Activated naive CD8-positive, alpha-beta T cell (primary cell): ENCODE measurements around the gene PCBP4.

Experiments used
- H3K27ac Mint-ChIP-seq: one replicate; pipeline ENCODE4 v1.8.0; 2021; ENCODE audit warnings: mixed read lengths
- H3K27me3 Mint-ChIP-seq: one replicate; pipeline ENCODE4 v1.8.0; 2021; ENCODE audit warnings: mixed read lengths
- H3K36me3 Mint-ChIP-seq: one replicate; pipeline ENCODE4 v1.8.0; 2021; ENCODE audit warnings: mixed read lengths
- H3K4me1 Mint-ChIP-seq: one replicate; pipeline ENCODE4 v1.8.0; 2021; ENCODE audit warnings: low read depth, mixed read lengths
- H3K4me3 Mint-ChIP-seq: one replicate; pipeline ENCODE4 v1.8.0; 2021; ENCODE audit warnings: mild to moderate bottlenecking, mixed read lengths
- H3K9me3 Mint-ChIP-seq: one replicate; pipeline ENCODE4 v1.8.0; 2021; ENCODE audit warnings: low read depth, mixed read lengths

The PCBP4 gene

DNA sequence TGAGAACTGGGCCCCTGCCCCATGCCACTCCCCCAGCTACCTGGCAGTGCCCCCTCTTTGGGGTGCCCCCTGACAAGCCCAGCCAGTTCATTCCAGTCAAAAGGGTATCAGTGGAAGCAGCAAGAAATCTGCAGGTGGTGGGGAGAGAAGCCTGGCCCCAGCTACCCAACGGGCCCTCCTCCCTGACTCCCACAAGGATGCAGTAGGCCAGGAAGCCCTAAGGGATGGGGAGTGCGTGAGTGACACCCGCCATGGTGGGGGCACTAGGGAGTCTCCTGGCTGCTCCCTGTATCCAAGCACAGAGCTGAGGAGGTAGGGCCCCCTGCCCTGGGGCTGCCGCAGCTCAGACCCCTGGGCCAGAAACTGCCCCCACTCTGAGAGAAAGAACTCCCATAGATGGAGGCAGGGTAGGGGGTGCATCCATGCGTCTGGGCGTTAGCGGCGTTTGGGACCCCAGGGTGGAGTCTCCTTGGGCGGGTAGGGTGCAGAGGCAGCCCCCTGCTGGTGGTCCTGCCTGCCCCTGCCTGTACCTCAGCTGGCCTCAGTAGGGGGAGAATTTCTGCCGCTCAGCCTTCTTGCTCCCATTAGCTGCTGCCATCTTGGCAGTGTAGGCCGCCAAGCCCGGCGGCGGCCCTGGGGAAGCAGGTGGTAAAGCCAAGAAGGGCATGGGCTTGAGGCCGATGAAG, 9.6 kb downstream of the PCBP4 start:
- H3K4me1 Mint-ChIP-seq, result peaks cover 6% of the 10 kb centered on the region
- no peak overlapping the region for H3K4me3 Mint-ChIP-seq
- H3K9me3 Mint-ChIP-seq, result no peaks in the 10 kb centered on the region
- peaks cover 6% of the 10 kb centered on the region for H3K27me3 Mint-ChIP-seq
- no peak overlapping the region for H3K27ac Mint-ChIP-seq
- peaks cover 3% of the 10 kb centered on the region for H3K36me3 Mint-ChIP-seq

DNA sequence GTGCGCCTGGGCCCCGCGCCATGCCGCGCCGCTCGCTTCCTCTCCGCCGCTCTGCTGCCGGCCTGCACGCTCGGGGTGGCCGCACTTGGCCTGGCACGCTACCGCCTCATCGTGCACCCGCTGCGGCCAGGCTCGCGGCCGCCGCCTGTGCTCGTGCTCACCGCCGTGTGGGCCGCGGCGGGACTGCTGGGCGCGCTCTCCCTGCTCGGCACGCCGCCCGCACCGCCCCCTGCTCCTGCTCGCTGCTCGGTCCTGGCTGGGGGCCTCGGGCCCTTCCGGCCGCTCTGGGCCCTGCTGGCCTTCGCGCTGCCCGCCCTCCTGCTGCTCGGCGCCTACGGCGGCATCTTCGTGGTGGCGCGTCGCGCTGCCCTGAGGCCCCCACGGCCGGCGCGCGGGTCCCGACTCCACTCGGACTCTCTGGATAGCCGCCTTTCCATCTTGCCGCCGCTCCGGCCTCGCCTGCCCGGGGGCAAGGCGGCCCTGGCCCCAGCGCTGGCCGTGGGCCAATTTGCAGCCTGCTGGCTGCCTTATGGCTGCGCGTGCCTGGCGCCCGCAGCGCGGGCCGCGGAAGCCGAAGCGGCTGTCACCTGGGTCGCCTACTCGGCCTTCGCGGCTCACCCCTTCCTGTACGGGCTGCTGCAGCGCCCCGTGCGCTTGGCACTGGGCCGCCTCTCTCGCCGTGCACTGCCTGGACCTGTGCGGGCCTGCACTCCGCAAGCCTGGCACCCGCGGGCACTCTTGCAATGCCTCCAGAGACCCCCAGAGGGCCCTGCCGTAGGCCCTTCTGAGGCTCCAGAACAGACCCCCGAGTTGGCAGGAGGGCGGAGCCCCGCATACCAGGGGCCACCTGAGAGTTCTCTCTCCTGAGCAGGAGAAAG, 11.1 kb downstream of the PCBP4 start:
- H3K4me3 Mint-ChIP-seq, result no peak overlapping the region
- no peaks in the 10 kb centered on the region for H3K9me3 Mint-ChIP-seq
- H3K36me3 Mint-ChIP-seq, result peaks cover 3% of the 10 kb centered on the region
- H3K27ac Mint-ChIP-seq, result no peak overlapping the region
- peaks cover 6% of the 10 kb centered on the region for H3K27me3 Mint-ChIP-seq
- peaks cover 6% of the 10 kb centered on the region for H3K4me1 Mint-ChIP-seq

DNA sequence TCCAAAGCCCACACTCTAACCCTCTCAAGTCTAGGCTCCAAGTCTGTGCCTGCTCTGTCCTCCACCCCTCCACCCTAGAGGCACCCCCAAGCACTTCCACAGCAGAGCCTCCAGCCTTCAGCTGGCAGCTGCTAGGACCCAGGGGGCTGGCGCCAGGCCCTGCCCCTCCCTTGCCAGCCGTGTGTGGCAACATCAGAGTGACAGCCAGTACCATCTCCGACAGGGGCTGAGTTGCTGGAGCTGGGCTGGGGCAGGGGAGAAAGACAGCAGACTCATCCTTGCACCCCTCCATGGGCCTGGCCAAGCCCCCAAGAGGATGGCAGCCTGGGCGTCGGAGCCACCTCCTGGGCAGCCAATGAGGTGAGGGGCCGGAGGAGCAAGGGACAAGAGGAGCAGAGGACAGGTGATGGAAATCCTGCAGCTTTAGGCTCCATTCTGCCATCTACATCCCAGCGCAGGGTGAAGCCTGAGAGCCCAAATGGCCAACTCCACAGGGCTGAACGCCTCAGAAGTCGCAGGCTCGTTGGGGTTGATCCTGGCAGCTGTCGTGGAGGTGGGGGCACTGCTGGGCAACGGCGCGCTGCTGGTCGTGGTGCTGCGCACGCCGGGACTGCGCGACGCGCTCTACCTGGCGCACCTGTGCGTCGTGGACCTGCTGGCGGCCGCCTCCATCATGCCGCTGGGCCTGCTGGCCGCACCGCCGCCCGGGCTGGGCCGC, 11.9 kb downstream of the PCBP4 start, which contains the start of gene GPR62:
Gene GPR62 (plus strand): TSS at position 207 of the 718 bp plus-strand sequence. CDS start 272 bp downstream, at position 479.
- peaks cover 6% of the 10 kb centered on the region for H3K27me3 Mint-ChIP-seq
- no peaks in the 10 kb centered on the region for H3K9me3 Mint-ChIP-seq
- H3K27ac Mint-ChIP-seq, result no peak within 1 kb of the TSS
- peaks cover 6% of the 10 kb centered on the region for H3K4me1 Mint-ChIP-seq
- peaks cover 3% of the 10 kb centered on the region for H3K36me3 Mint-ChIP-seq
- H3K4me3 Mint-ChIP-seq, result peak within 1 kb of the TSS; percentile 31

DNA sequence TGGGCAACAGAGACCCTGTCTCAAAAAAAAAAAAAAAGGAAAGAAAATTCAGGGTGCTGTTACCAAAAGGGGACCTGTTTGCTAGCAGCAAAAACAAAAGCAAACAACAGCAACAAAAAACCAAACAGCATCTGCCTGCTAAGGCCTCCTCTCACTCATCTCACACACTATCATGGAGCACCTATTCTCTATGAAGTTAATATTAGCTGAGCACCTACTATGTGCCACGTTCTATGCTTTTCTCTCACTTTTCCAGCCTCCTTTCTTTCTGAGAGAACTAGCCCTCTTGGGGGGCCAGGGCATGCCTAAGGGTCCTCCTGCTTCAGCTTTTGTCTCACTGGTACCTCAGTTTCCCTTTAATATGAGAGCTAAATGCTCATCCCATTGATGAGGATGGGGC, 12.5 kb downstream of the PCBP4 start:
- Mint-ChIP-seq H3K4me3 (no peak overlapping the region), H3K36me3 (peaks cover 3% of the 10 kb centered on the region), H3K27me3 (peaks cover 6% of the 10 kb centered on the region), H3K27ac (no peak overlapping the region), H3K9me3 (no peaks in the 10 kb centered on the region), H3K4me1 (peaks cover 6% of the 10 kb centered on the region)

DNA sequence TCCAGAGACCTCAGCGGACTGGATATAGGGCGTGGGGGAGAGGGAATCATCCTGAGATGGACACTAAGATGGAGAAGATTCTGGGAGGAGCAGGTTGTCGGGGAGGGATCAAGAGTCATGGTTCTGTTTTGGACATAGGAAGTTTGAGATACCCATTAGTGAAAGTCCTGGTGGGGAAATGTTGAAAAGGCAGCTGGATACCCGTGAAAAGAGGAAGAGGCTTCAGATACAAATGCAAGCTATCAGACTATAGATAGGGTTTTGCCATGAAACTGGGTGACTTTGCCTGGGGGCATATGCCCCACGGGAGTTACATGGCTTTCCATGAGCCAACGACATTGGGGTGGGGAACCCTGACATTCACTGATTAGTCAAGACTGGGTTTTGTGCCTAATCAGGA, 13.1 kb downstream of the PCBP4 start:
- no peaks in the 10 kb centered on the region for H3K9me3 Mint-ChIP-seq
- peaks cover 6% of the 10 kb centered on the region for H3K4me1 Mint-ChIP-seq
- H3K4me3 Mint-ChIP-seq, result peak overlapping the region; percentile 31
- peaks cover 3% of the 10 kb centered on the region for H3K36me3 Mint-ChIP-seq
- H3K27me3 Mint-ChIP-seq, result peaks cover 6% of the 10 kb centered on the region
- H3K27ac Mint-ChIP-seq, result no peak overlapping the region

DNA sequence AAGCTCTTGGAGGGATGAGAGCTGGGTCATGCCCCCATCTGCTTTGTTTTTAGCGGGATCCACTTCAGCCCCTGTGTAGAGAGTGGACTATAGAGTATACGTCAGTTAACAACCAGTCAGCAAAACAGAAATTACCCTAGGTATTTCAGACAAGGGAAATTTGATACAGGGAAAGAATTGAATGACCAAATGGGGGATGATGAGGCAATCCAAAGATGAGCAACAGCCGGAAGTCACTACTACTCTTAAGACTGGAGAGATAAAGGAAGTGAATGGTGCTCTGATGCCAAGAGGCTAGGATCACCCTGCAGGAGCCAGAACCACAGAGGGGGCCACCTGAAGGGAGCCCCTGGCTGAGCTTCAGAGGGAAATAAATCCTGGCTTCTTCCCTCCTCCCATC, 13.8 kb downstream of the PCBP4 start:
- H3K9me3 Mint-ChIP-seq, result no peaks in the 10 kb centered on the region
- peaks cover 3% of the 10 kb centered on the region for H3K36me3 Mint-ChIP-seq
- H3K27me3 Mint-ChIP-seq, result peaks cover 6% of the 10 kb centered on the region
- peaks cover 6% of the 10 kb centered on the region for H3K4me1 Mint-ChIP-seq
- H3K27ac Mint-ChIP-seq, result no peak overlapping the region
- no peak overlapping the region for H3K4me3 Mint-ChIP-seq

DNA sequence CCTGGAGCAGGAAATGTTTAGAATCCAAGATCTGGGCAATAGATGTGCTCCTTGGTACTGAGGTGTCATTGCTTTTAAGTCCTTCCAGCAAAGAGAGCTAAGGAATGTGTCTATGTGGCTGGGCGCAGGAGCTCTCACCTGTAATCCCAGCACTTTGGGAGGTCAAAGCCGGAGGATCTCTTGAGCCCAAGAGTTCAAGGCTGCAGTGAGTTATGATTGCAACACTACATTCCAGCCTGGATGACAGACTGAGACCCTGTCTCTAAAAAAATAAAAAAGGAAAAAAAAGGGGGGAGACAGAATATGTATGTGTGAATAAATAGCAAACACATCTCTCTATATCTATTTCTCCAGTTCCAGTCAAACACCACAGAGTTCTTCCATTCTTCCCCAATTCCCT, 16.4 kb downstream of the PCBP4 start:
- Mint-ChIP-seq H3K36me3 (no peaks in the 10 kb centered on the region), H3K27me3 (peaks cover 3% of the 10 kb centered on the region), H3K9me3 (no peaks in the 10 kb centered on the region), H3K27ac (no peak overlapping the region), H3K4me3 (no peak overlapping the region), H3K4me1 (no peaks in the 10 kb centered on the region)

DNA sequence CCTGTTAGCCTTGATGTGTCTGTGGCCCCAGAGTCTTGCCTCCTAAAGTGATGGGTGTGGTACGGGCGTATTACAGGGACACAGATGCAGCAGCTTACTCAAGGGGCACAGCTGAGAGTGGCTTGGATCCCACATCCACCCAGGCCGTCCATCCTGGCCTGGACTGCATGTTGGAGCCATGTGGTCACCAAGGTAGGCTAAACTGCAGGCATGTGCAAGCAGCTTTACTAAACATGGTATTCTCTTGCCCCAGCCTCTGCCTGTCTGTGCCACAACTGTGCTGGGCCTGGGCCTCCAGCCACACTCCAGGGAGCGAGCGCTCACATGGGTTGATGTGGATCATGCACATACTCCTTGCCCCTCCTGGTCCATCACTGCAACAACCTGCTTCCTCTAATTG, 18.1 kb downstream of the PCBP4 start:
- H3K27ac Mint-ChIP-seq, result no peak overlapping the region
- no peaks in the 10 kb centered on the region for H3K9me3 Mint-ChIP-seq
- no peaks in the 10 kb centered on the region for H3K36me3 Mint-ChIP-seq
- H3K27me3 Mint-ChIP-seq, result peaks cover 3% of the 10 kb centered on the region
- H3K4me1 Mint-ChIP-seq, result no peaks in the 10 kb centered on the region
- H3K4me3 Mint-ChIP-seq, result no peak overlapping the region

DNA sequence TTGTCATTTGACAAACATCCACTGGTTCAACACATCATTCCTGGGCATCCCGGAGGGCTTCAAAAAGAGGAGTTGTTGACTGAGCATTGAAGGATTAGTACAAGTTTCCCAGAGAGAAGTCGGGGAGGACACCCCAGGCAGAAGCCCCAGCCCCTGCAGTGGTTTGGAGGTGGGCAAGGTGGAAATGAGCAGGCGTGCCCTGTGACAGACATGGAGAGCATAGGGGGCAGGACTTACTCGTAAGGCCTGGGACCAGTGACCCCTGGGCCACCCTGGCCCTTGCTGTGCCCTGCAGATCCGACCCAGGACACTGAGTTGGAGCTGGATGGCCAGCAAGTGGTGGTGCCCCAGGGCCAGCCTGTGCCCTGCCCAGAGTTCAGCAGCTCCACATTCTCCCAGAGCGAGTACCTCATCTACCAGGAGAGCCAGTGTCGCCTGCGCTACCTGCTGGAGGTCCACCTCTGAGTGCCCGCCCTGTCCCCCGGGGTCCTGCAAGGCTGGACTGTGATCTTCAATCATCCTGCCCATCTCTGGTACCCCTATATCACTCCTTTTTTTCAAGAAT, 19.2 kb downstream of the PCBP4 start:
- H3K9me3 Mint-ChIP-seq, result no peaks in the 10 kb centered on the region
- peaks cover 2% of the 10 kb centered on the region for H3K4me1 Mint-ChIP-seq
- no peaks in the 10 kb centered on the region for H3K27me3 Mint-ChIP-seq
- H3K27ac Mint-ChIP-seq, result no peak overlapping the region
- no peak overlapping the region for H3K4me3 Mint-ChIP-seq
- H3K36me3 Mint-ChIP-seq, result no peaks in the 10 kb centered on the region

DNA sequence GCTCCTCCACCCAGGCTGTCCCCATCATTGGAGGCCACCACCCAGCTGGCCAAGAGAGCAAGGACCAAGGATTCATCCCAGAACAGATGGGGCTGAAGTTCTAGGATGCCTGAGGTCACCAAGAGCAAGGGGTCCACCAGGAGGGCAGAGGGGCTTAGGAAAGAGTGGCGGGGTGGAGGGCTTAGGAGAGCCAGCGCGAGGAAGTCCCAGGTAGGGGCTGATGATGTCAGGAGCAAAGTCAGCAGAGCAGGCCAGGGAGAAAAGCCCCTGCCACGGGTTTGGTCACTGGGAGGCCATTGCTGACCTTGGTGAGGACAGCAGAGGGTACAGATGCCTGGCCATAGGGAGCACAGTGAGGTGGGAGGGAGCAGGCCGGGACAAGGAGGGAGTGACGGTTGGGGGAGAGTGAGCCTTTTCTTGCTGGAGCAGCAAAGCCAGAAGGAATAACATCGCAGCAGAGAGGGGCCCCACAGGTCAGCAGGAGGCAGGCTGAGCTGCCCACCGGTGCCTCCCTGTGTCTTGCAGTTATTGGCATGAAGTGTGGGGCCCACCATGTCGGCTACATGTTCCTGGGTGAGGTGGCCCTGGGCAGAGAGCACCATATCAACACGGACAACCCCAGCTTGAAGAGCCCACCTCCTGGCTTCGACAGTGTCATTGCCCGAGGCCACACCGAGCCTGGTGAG, 19.9 kb downstream of the PCBP4 start:
- no peak overlapping the region for H3K4me3 Mint-ChIP-seq
- H3K4me1 Mint-ChIP-seq, result peaks cover 5% of the 10 kb centered on the region
- H3K27me3 Mint-ChIP-seq, result no peaks in the 10 kb centered on the region
- no peak overlapping the region for H3K27ac Mint-ChIP-seq
- no peaks in the 10 kb centered on the region for H3K9me3 Mint-ChIP-seq
- no peaks in the 10 kb centered on the region for H3K36me3 Mint-ChIP-seq

DNA sequence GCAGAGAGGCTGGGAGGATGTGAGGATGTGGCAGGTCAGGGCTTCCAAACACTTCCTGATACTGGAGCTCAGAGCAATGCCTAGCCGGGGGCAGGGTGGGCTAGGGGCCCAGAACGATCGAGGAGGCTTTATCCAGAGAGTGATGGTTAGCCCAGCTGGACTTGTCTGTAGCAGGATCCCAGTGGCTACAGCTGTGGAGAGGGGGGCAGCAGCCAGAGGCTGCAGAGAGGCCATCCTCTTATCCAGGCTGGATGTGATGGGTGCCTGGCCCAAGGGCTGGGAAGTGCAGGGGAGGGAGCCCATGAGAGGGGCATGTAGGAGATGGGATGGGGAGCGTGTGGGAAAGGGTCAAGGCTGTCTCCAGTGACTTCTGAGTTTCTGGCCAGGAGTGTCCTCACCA, 20.5 kb downstream of the PCBP4 start:
- Mint-ChIP-seq H3K9me3 (no peaks in the 10 kb centered on the region), H3K36me3 (no peaks in the 10 kb centered on the region), H3K27ac (no peak overlapping the region), H3K4me3 (no peak overlapping the region), H3K4me1 (peaks cover 6% of the 10 kb centered on the region), H3K27me3 (no peaks in the 10 kb centered on the region)

DNA sequence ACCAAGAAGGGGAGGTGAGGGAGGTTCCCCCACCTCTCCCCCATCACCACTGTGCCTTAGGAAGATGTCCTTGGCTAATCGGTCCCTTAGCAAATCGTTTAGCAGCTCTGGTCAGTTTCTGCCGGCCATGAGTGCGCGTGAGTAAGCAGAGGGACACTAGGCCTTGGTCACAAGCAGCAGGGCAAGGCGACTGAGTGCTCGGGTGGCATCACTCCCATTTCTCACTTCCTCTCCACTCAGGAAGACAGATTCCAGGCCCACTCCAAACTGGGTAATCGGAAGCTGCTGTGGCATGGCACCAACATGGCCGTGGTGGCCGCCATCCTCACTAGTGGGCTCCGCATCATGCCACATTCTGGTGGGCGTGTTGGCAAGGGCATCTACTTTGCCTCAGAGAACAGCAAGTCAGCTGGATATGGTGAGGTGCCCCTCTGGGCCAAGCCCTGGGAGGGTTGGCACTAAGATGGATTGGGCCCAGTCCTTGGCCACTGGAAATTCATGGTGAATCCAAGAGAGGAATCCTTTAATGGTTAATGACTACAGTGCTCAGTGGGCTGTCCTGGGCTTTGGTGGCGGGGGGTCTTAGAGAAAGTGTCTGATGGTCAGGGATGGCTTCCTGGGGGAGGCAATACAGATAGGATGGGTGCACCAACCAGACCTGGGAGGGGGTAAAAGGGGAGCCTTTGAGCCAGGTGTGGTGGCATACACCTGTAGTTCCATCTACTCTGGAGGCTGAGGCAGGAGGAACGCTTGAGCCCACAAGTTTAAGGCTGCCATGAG, 21.1 kb downstream of the PCBP4 start:
- Mint-ChIP-seq H3K27ac (no peak overlapping the region), H3K36me3 (no peaks in the 10 kb centered on the region)

DNA sequence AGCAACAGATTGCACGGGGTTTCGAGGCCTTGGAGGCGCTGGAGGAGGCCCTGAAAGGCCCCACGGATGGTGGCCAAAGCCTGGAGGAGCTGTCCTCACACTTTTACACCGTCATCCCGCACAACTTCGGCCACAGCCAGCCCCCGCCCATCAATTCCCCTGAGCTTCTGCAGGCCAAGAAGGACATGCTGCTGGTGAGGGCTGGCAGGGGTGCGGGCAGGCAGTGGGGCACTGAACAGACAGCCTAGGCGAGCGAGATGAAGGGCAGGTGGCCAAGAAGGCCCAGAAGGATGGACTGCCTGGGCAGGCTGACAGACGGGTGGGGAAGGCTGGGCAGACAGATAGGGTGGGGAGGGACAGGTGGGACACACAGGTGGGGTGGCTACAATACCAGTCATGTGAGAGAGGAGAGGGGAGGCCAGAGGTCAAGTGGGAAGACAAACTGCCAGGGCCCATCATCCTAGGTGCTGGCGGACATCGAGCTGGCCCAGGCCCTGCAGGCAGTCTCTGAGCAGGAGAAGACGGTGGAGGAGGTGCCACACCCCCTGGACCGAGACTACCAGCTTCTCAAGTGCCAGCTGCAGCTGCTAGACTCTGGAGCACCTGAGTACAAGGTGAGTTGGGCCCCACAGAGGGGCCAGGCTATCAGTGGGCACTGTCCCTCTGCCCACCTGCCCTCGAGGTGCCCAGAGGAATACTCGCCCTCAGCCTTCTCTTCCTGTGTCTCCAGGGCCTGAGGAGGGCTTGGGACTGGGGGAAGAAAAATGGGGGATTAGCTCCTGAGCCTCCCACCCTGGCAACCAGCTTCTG, 22.0 kb downstream of the PCBP4 start:
- Mint-ChIP-seq H3K9me3 (no peaks in the 10 kb centered on the region), H3K27me3 (no peaks in the 10 kb centered on the region), H3K4me1 (peaks cover 15% of the 10 kb centered on the region), H3K36me3 (peaks cover 4% of the 10 kb centered on the region), H3K4me3 (no peak overlapping the region), H3K27ac (no peak overlapping the region)

More for the DNA sequence above, 21.1 kb downstream of the PCBP4 start:
- no peaks in the 10 kb centered on the region for H3K27me3 Mint-ChIP-seq
- H3K4me3 Mint-ChIP-seq, result no peak overlapping the region
- no peaks in the 10 kb centered on the region for H3K9me3 Mint-ChIP-seq
- peaks cover 6% of the 10 kb centered on the region for H3K4me1 Mint-ChIP-seq
